ENCODE data around the gene TRPM5. TPM values are rescaled to one million over a fixed set of nuclear protein-coding genes. Genes with fewer than 3 reads are reported as not detected.

The TRPM5 gene
- total and polyA plus RNA-seq, 2 experiments from 2014 or later, result not detected

GRCh38 chr11:2442589-2442988, 1.7 kb downstream of the TRPM5 start:
- no peak for ATAC-seq
- Histone ChIP-seq H3K27ac (ENCODE audit: low read depth) (no peak overlapping the region), H3K9me2 (ENCODE audit: insufficient read depth) (no peaks in the 10 kb centered on the region), H3K4me3 (no peak overlapping the region), H3K36me3 (ENCODE audit: insufficient read depth) (no peaks in the 10 kb centered on the region), H3K27me3 (ENCODE audit: insufficient read depth) (peaks cover 57% of the 10 kb centered on the region), H3K79me2 (replicated peaks; ENCODE audit: insufficient read depth) (no peaks in the 10 kb centered on the region), H3F3A (replicated peaks; ENCODE audit: low read depth) (no peaks in the 10 kb centered on the region), H3K4me2 (no peak overlapping the region), H3K4me1 (ENCODE audit: insufficient read depth) (no peaks in the 10 kb centered on the region; the same call in 1 of the 2 replicates), H2AFZ (no peak overlapping the region), H4K20me1 (replicated peaks; ENCODE audit: insufficient read depth) (no peaks in the 10 kb centered on the region)
- Mint-ChIP-seq H3K4me1 (no peaks in the 10 kb centered on the region; the same call in 2 of the 3 replicates), H3K27me3 (ENCODE audit: insufficient read depth, low read depth, poor library complexity) (peaks cover 58% of the 10 kb centered on the region), H3K36me3 (ENCODE audit: low read depth) (no peaks in the 10 kb centered on the region), H3K9me3 (no peaks in the 10 kb centered on the region), H3K4me3 (no peak overlapping the region), H3K27ac (no peak overlapping the region)
- DNase-seq (ENCODE audit: low spot score), result no peak
- no peak for TF ChIP-seq CREB1 (CRISPR knock-in tag; IDR thresholded peaks at IDR 0.05; ENCODE audit: low read depth)

- Mint-ChIP-seq H3K4me3 (no peak overlapping the region), H3K27me3 (ENCODE audit: insufficient read depth, low read depth, poor library complexity) (peaks cover 49% of the 10 kb centered on the region)
Measured at GRCh38 chr11:2441171-2441570, 3.1 kb downstream of the TRPM5 start.

GRCh38 chr11:2440646-2441045, 3.7 kb downstream of the TRPM5 start:
- no peaks in the 10 kb centered on the region; the same call in 1 of the 2 replicates for H3K4me1 ChIP-seq (ENCODE audit: insufficient read depth)
- no peak overlapping the region for H3K27ac ChIP-seq (ENCODE audit: low read depth)
- H2AFZ ChIP-seq, result no peak overlapping the region
- Mint-ChIP-seq H3K27me3 (ENCODE audit: insufficient read depth, low read depth, poor library complexity) (peaks cover 43% of the 10 kb centered on the region), H3K36me3 (ENCODE audit: low read depth) (no peaks in the 10 kb centered on the region), H3K4me1 (no peaks in the 10 kb centered on the region; the same call in 2 of the 3 replicates), H3K4me3 (no peak overlapping the region), H3K9me3 (no peaks in the 10 kb centered on the region), H3K27ac (no peak overlapping the region)
- no peaks in the 10 kb centered on the region for H3K9me2 ChIP-seq (ENCODE audit: insufficient read depth)
- H4K20me1 ChIP-seq (replicated peaks; ENCODE audit: insufficient read depth), result no peaks in the 10 kb centered on the region
- ATAC-seq (no peak), DNase-seq (ENCODE audit: low spot score) (no peak)
- H3K79me2 ChIP-seq (replicated peaks; ENCODE audit: insufficient read depth), result no peaks in the 10 kb centered on the region
- no peak overlapping the region for H3K4me2 ChIP-seq
- no peaks in the 10 kb centered on the region for H3K36me3 ChIP-seq (ENCODE audit: insufficient read depth)
- peaks cover 37% of the 10 kb centered on the region for H3K27me3 ChIP-seq (ENCODE audit: insufficient read depth)
- H3K4me3 ChIP-seq, result no peak overlapping the region
- H3F3A ChIP-seq (replicated peaks; ENCODE audit: low read depth), result no peaks in the 10 kb centered on the region
- TF ChIP-seq ZNF331 (CRISPR knock-in tag; IDR thresholded peaks at IDR 0.05; ENCODE audit: low read depth), result no peak
- no peak for TF ChIP-seq ETS1 (IDR thresholded peaks at IDR 0.05)
- TF ChIP-seq POLR2AphosphoS5 (IDR thresholded peaks at IDR 0.05; ENCODE audit: low read depth), result no peak
- TF ChIP-seq CREB1 (CRISPR knock-in tag; IDR thresholded peaks at IDR 0.05; ENCODE audit: low read depth), result no peak
- no peak for TF ChIP-seq ZNF114 (CRISPR knock-in tag; IDR thresholded peaks at IDR 0.05)

More at GRCh38 chr11:2441171-2441570, 3.1 kb downstream of the TRPM5 start:
- Histone ChIP-seq H3K4me2 (no peak overlapping the region), H2AFZ (no peak overlapping the region), H3K4me3 (no peak overlapping the region), H3K27ac (ENCODE audit: low read depth) (no peak overlapping the region), H3K27me3 (ENCODE audit: insufficient read depth) (peaks cover 42% of the 10 kb centered on the region), H4K20me1 (replicated peaks; ENCODE audit: insufficient read depth) (no peaks in the 10 kb centered on the region), H3K79me2 (replicated peaks; ENCODE audit: insufficient read depth) (no peaks in the 10 kb centered on the region), H3F3A (replicated peaks; ENCODE audit: low read depth) (no peaks in the 10 kb centered on the region), H3K36me3 (ENCODE audit: insufficient read depth) (no peaks in the 10 kb centered on the region), H3K4me1 (ENCODE audit: insufficient read depth) (no peaks in the 10 kb centered on the region; the same call in 1 of the 2 replicates), H3K9me2 (ENCODE audit: insufficient read depth) (no peaks in the 10 kb centered on the region)
- TF ChIP-seq EZH2 (IDR thresholded peaks at IDR 0.05; ENCODE audit: low read depth, unreplicated experiment) (no peak), ZNF114 (CRISPR knock-in tag; IDR thresholded peaks at IDR 0.05) (no peak)
- ATAC-seq (no peak), DNase-seq (ENCODE audit: low spot score) (no peak)
- no peaks in the 10 kb centered on the region; the same call in 2 of the 3 replicates for H3K4me1 Mint-ChIP-seq
- no peaks in the 10 kb centered on the region for H3K9me3 Mint-ChIP-seq
- no peak overlapping the region for H3K27ac Mint-ChIP-seq
- H3K36me3 Mint-ChIP-seq (ENCODE audit: low read depth), result no peaks in the 10 kb centered on the region

Data from GM23338 (cell line).